Fibroblast of mammary gland (primary cell): ENCODE results near the gene GSKIP.

Experiments used
- DNase-seq: peaks from one replicate; pipeline ENCODE4 v3.0.0-alpha.2; 2010; ENCODE audit warnings: low read depth
- H3K4me3 ChIP-seq: 2 replicates; pipeline ENCODE4 v1.5.1; 2011; ENCODE audit warnings: low read depth, mild to moderate bottlenecking, low read length, moderate library complexity; ENCODE audit not compliant: control insufficient read depth
- CTCF ChIP-seq: conservative IDR thresholded peaks from 2 replicates; pipeline ENCODE4 v1.5.1; 2011; ENCODE audit warnings: low read depth, low read length, inconsistent platforms; ENCODE audit not compliant: control insufficient read depth, insufficient read depth

The GSKIP gene

GRCh38 chr14:96398921-96399320, 35.6 kb downstream of the GSKIP start:
- H3K4me3 ChIP-seq = no peak overlapping the region
- no peak for DNase-seq
- no peak for TF ChIP-seq CTCF

GRCh38 chr14:96399405-96399804, 36.1 kb downstream of the GSKIP start:
- TF ChIP-seq CTCF = no peak
- no peak for DNase-seq
- H3K4me3 ChIP-seq = no peak overlapping the region

- TF ChIP-seq CTCF = no peak
- H3K4me3 ChIP-seq = no peak overlapping the region
- no peak for DNase-seq
Observed at GRCh38 chr14:96400495-96400894, 37.2 kb downstream of the GSKIP start.

GRCh38 chr14:96403409-96403808, 40.1 kb downstream of the GSKIP start:
- DNase-seq = no peak
- H3K4me3 ChIP-seq = no peak overlapping the region
- TF ChIP-seq CTCF = no peak

GRCh38 chr14:96405677-96406076, 42.4 kb downstream of the GSKIP start:
- H3K4me3 ChIP-seq = no peak overlapping the region
- no peak for DNase-seq
- TF ChIP-seq CTCF = no peak

GRCh38 chr14:96407935-96408570, 44.7 kb downstream of the GSKIP start:
- no peak for TF ChIP-seq CTCF
- DNase-seq = no peak
- H3K4me3 ChIP-seq = no peak overlapping the region

- DNase-seq = no peak
- H3K4me3 ChIP-seq = no peak overlapping the region
- no peak for TF ChIP-seq CTCF
Observed at GRCh38 chr14:96408608-96409007, 45.3 kb downstream of the GSKIP start.
